Thymus (tissue), 11 donors: Measurements from ENCODE around the gene DDX28. TPM values are rescaled to one million over a fixed set of nuclear protein-coding genes. Genes with fewer than 3 reads are reported as not detected.
"Not testable (repeated sequence)": the region's sequence is repeated elsewhere in the genome, so short reads cannot be mapped to it uniquely, and the experiment has no call there.

Experiments
- DNase-seq, 9 donors: peaks; one replicate each; pipeline ENCODE4 v3.0.0-alpha.2; 2013; ENCODE audit warnings: low spot score in 9 of 9, low read depth in 6 of 9, missing footprints in 1 of 9
- H3K27ac ChIP-seq, 2 donors: one replicate each; pipeline ENCODE4 v1.5.1; 2013; ENCODE audit warnings: control low read depth in 1 of 2, low read depth in 1 of 2, low read length in 1 of 2, mild to moderate bottlenecking in 1 of 2, moderate library complexity in 1 of 2
- H3K27me3 ChIP-seq, 2 donors: one replicate each; pipeline ENCODE4 v1.5.1; 2013; ENCODE audit warnings: low read length in 1 of 2; ENCODE audit not compliant: control insufficient read depth in 2 of 2, insufficient read depth in 1 of 2
- H3K36me3 ChIP-seq, 2 donors: one replicate each; pipeline ENCODE4 v1.5.1; 2013; ENCODE audit warnings: low read length in 1 of 2, mild to moderate bottlenecking in 1 of 2, moderate library complexity in 1 of 2; ENCODE audit not compliant: control insufficient read depth in 2 of 2, insufficient read depth in 2 of 2
- H3K4me1 ChIP-seq, 2 donors: one replicate each; pipeline ENCODE4 v1.5.1; 2013; ENCODE audit warnings: low read length in 2 of 2; ENCODE audit not compliant: control insufficient read depth in 2 of 2, insufficient read depth in 2 of 2
- H3K4me3 ChIP-seq, 2 donors: one replicate each; pipeline ENCODE4 v1.5.1; 2013; ENCODE audit warnings: low read length in 2 of 2, control low read depth in 1 of 2, mild to moderate bottlenecking in 1 of 2
- H3K9me3 ChIP-seq, 2 donors: one replicate each; pipeline ENCODE4 v1.5.1; 2013; ENCODE audit warnings: low read length in 1 of 2, mild to moderate bottlenecking in 1 of 2; ENCODE audit not compliant: control insufficient read depth in 2 of 2, insufficient read depth in 1 of 2
- WGBS: extraction: QIAGEN DNeasy Blood & Tissue Kit; methylation state at CpG from one replicate; pipeline ENCODE4 v1.1.7; 2013; 5-methylcytosine and 5-hydroxymethylcytosine counted together
- polyA plus RNA-seq: library from polyadenylated mRNA; stranded (reverse); fragments of 200-250 nt; gene quantifications from one replicate; pipeline ENCODE4 v1.2.3, GENCODE V29; 2013
- total RNA-seq: library from RNA; stranded (reverse); fragments of 120-200 nt; gene quantifications from one replicate; pipeline ENCODE4 v1.2.4, GENCODE V29; 2013
- donor health status: healthy.

DDX28 gene
- total and polyA plus RNA-seq, 2 donors: 10.6 to 11.9 TPM

DNA sequence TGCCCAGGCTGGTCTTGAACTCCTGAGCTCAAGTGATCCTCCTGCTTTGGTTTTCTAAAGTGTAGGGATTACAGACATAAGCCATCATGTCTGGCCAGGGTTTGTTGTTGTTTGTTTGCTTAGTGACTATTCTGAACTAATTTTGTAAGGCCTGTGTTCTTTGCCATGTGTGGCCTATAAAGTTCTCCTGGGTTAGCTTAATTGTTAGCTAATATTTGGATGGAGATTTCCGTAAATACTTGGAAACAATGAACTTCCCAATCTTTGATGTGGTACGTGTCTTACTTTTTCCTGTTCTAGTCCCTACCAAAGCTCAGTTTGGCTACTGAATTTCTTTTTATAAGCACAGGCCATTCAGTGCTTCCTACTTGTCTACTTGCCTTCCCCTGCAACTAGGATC, 25.0 kb upstream of the DDX28 start:
- Histone ChIP-seq H3K4me1 (peaks cover 0 to 3% of the 10 kb centered on the region in 2 donors), H3K4me3 (no peak overlapping the region), H3K27ac (no peak overlapping the region), H3K9me3 (no peaks in the 10 kb centered on the region), H3K36me3 (peaks cover 12 to 16% of the 10 kb centered on the region in 2 donors), H3K27me3 (no peaks in the 10 kb centered on the region)
- WGBS: 97% methylated on average over 2 of the region's 2 CpGs
- no peak for DNase-seq

DNA sequence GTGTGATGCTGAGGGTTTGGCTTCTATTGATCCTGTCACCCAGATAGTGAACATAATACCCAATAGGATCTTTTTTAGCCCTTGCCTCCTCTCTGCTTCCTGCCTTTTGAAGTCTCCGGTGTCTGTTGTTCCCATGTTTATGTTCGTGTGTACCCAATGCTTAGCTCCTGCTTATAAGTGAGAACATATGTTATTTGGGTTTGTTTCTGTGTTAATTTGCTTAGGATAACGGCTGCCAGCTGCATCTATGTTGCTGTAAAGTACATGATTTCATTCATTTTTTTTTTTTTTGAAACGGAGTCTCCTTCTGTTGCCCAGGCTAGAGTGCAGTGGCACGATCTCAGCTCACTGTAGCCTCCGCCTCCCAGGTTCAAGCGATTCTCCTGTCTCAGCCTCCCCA, 23.1 kb upstream of the DDX28 start:
- DNase-seq: no peak
- Histone ChIP-seq H3K4me3 (no peak overlapping the region), H3K4me1 (peaks cover 0 to 3% of the 10 kb centered on the region in 2 donors), H3K27me3 (no peaks in the 10 kb centered on the region), H3K36me3 (peaks cover 6 to 14% of the 10 kb centered on the region in 2 donors), H3K9me3 (no peaks in the 10 kb centered on the region), H3K27ac (no peak overlapping the region)
- WGBS: 93% methylated on average over 7 of the region's 7 CpGs

DNA sequence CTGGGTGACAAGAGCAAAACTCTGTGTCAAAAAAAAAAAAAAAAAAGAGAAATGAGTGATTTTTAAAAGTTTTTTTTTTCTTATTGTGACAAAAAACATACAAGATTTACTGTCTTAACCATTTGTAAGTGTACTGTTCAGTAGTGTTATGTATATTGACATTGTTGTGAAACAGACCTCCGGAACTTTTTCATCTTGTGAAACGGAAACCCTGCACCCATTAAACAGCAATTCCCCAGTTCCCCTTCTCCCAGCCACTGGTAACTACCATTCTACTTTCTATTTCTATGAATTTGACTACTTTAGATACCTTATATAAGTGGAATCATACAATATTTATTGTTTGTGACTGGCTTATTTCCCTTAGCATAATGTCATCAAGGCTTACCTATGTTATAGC, 18.8 kb upstream of the DDX28 start:
- no peak overlapping the region for H3K27ac ChIP-seq
- DNase-seq: no peak
- no peak overlapping the region for H3K4me3 ChIP-seq
- H3K36me3 ChIP-seq: peaks cover 8 to 24% of the 10 kb centered on the region in 2 donors
- no peaks in the 10 kb centered on the region for H3K9me3 ChIP-seq
- peaks cover 0 to 7% of the 10 kb centered on the region in 2 donors for H3K4me1 ChIP-seq
- H3K27me3 ChIP-seq: no peaks in the 10 kb centered on the region
- WGBS: 96% methylated on average over 2 of the region's 2 CpGs

DNA sequence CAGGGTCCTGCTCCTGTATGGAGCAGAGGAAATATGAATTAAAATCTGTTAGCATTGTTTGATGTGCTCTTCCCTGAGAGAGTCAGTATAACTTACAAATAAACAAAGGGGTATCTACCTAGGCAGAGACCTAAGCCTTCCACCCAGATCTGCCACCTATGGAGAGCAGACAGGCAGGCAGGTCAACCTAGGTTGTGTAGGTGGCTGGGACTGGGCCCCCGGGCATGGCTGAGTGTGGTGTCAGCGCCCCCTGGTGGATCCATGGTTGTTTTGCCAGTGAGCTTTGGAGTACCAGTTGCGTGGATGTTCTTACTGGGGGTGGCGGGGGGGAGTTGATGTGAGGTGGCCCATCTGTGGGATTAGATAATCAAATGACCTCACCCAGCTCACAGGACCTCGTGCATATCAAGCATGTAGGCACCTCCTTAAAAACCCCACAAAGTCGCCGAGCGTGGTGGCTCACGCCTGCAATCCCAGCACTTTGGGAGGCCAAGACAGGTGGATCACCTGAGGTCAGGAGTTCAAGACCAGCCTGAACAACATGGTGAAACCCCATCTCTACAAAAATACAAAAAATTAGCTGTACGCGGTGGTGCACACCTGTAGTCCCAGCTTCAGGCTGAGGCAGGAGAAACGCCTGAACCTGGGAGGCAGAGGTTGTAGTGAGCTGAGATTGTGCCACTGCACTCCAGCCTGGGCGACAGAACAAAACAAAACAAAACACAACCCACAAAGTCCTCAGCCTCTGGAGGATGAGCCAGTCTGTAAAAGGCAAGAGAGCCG, 17.7 kb upstream of the DDX28 start:
- Histone ChIP-seq H3K27ac (no peak overlapping the region), H3K36me3 (peaks cover 8 to 24% of the 10 kb centered on the region in 2 donors), H3K4me1 (peaks cover 0 to 3% of the 10 kb centered on the region in 2 donors), H3K27me3 (no peaks in the 10 kb centered on the region), H3K9me3 (no peaks in the 10 kb centered on the region), H3K4me3 (no peak overlapping the region)
- DNase-seq: peak in 8 of 9 donors; percentile 70 to 90 (median 80)
- WGBS: 74% methylated on average over 14 of the region's 14 CpGs

DNA sequence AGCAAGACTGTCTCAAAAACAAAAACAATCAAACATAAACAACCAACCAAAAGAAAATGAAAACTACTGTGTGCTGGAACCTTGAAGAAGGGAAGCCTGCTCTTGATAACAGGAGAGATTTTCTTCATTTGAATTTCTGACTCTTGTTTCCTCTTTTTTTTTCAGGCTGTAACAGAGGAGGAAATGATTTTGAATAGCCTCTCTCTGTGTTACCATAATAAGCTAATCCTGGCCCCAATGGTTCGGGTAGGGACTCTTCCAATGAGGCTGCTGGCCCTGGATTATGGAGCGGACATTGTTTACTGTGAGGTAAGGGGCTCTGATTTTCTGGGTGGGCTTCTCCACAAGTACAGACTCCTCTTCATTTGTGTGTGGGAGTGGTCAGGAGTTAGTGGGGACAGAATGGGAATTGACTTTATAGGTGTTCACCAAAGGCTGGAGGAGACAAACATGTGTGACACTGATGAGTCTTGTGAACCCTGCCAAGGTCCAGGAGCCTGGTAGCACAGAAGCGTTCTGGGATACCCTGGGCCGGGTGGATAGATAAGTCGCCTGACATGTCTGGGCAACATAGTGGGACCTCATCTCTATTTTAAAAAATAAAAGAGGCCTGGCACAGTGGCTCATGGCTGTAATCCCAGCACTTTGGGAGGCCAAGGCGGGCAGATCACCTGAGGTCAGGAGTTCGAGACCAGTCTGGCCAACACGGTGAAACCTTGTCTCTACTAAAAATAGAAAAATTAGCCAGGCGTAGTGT, 15.0 kb upstream of the DDX28 start:
- 93% methylated on average over 9 of the region's 9 CpGs for WGBS
- Histone ChIP-seq H3K27me3 (no peaks in the 10 kb centered on the region), H3K4me3 (no peak overlapping the region), H3K9me3 (no peaks in the 10 kb centered on the region), H3K27ac (no peak overlapping the region), H3K4me1 (peaks cover 0 to 3% of the 10 kb centered on the region in 2 donors), H3K36me3 (peaks cover 8 to 24% of the 10 kb centered on the region in 2 donors)
- DNase-seq: no peak

DNA sequence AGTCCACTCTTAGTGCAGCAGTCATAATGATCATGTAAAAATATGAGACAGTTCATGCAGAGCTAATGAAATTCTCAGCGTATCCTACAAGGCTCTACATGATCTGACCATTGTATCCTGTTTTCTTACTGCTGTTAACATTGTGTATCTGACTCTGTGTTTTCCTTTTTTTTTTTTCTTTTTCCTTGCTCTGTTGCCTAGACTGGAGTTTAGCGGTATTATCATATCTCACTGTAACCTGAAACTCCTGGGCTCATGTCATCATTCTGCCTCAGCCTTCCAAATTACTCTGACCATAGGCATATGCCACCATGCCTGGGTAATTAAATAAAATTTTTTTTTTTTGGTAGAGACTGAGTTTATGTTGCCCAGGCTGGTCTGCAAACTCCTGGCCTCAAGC, 12.2 kb upstream of the DDX28 start:
- WGBS: 97% methylated on average over 2 of the region's 2 CpGs
- Histone ChIP-seq H3K27me3 (no peaks in the 10 kb centered on the region), H3K9me3 (no peaks in the 10 kb centered on the region), H3K4me1 (no peaks in the 10 kb centered on the region), H3K36me3 (peaks cover 8 to 22% of the 10 kb centered on the region in 2 donors), H3K27ac (no peak overlapping the region), H3K4me3 (no peak overlapping the region)
- DNase-seq: no peak

DNA sequence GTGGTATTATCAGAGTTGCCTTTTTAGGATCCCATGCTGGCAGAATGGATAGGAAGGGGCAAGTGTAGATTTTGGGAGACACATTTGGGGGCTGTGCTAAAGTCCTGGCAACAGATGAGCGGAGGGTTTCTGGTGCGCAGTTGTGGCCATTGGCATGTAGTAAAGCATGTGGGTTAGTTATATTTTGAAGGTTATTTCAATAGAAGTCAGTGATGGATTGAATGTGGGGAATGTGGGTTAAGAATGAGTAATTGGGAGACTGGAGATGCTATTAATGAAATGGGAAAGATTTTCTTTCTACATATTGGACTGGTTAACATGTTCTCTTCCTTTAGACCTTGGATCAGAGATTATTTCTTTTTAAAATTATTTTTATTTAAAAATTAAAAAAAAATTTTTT, 10.1 kb upstream of the DDX28 start:
- Histone ChIP-seq H3K9me3 (no peaks in the 10 kb centered on the region), H3K4me1 (no peaks in the 10 kb centered on the region), H3K27ac (no peak overlapping the region), H3K4me3 (no peak overlapping the region), H3K27me3 (no peaks in the 10 kb centered on the region), H3K36me3 (peaks cover 14 to 23% of the 10 kb centered on the region in 2 donors)
- WGBS: 97% methylated on average over 2 of the region's 2 CpGs
- no peak for DNase-seq

DNA sequence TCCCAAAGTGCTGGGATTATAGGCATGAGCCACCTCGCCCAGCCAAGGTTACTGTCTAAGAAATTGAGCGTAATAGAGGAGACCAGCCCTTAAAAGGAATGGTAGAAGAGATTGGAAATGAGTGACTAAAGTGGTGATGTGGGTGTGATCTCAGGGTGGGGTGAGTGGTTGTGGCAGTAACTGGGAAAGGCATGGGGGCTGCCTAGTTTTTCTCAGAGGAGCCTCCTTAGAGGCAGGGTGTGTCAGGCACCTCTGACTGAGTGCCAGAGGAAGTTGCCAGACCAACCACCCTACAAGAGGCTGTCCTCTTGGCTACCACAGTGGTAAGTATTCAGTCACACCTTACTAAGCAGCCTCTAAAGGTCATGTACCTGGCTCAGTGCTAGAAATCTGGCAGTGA, 8.9 kb upstream of the DDX28 start:
- 96% methylated on average over 2 of the region's 2 CpGs for WGBS
- H3K27ac ChIP-seq: no peak overlapping the region
- no peaks in the 10 kb centered on the region for H3K9me3 ChIP-seq
- DNase-seq: no peak
- peaks cover 0 to 4% of the 10 kb centered on the region in 2 donors for H3K4me1 ChIP-seq
- peaks cover 19 to 24% of the 10 kb centered on the region in 2 donors for H3K36me3 ChIP-seq
- H3K27me3 ChIP-seq: no peaks in the 10 kb centered on the region
- no peak overlapping the region for H3K4me3 ChIP-seq

DNA sequence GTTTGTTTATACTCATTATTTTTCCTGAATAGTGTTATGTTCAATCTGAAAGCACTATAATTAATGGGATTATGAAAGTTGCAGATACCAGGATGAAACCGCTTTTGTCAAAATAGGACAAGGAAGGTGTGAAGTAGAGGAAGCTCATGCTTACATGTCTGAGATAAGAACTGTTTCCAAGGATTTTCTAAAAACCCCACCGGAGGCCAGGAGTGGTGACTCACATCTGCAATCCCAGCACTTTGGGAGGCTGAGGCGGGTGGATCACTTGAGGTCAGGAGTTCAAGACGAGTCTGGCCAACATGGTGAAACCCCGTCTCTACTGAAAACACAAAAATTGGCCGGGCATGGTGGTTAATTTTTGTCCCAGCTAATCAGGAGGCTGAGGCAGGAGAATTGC, 7.1 kb upstream of the DDX28 start:
- not testable (repeated sequence) for H3K4me1 ChIP-seq, H3K27ac ChIP-seq, H3K9me3 ChIP-seq, DNase-seq, H3K4me3 ChIP-seq, H3K27me3 ChIP-seq
- 95% methylated on average over 6 of the region's 6 CpGs for WGBS
- peaks cover 19 to 37% of the 10 kb centered on the region in 2 donors for H3K36me3 ChIP-seq
